GM12878 (cell line): ENCODE results near the gene COL13A1. TPM values are rescaled to one million over a fixed set of nuclear protein-coding genes. Genes with fewer than 3 reads are reported as not detected.

ENCODE experiments used
- ATAC-seq: fragments of 200-7000 bp; cut with Tn5 transposase; 3 replicates; pipeline ENCODE4 v1.9.1; 2020; ENCODE audit warnings: mild to moderate bottlenecking, moderate library complexity
- BruUV-seq: library from RNA; stranded (reverse); fragments of 400-500 nt; replicated peaks from 2 replicates; lab custom pipeline; 2021; lab: Mats Ljungman, UMichigan
- CTCF ChIA-PET: fragments of 300-600 bp; sonication (Branson Sonifier 250); formaldehyde crosslinking; extraction: SDS; loops from one replicate; lab custom pipeline; 2021; ENCODE audit warnings: inconsistent platforms; lab: Yijun Ruan, JAX
- POLR2A ChIA-PET: fragments of 350-600 bp; formaldehyde crosslinking; extraction: SDS; loops from one replicate; lab custom pipeline; 2021; ENCODE audit warnings: inconsistent platforms; lab: Charles Lee
- RAD21 ChIA-PET: fragments of 300-600 bp; sonication (Branson Sonifier 250); formaldehyde crosslinking; loops from one replicate; lab custom pipeline; 2023; ENCODE audit warnings: antibody characterized with exemption; ENCODE audit not compliant: unreplicated experiment; lab: Charles Lee
- SMC1A ChIA-PET: fragments of 300-600 bp; sonication (Branson Sonifier 250); formaldehyde crosslinking; loops from one replicate; lab custom pipeline; 2023; ENCODE audit not compliant: unreplicated experiment, uncharacterized antibody; lab: Charles Lee
- DNase-seq: peaks from one replicate; pipeline ENCODE4 v3.0.0-alpha.2; 2011; ENCODE audit warnings: low read depth, low spot score
- FAIRE-seq: peaks from 3 replicates; lab custom pipeline; 2011; peaks lifted over from hg19 to GRCh38; lab: Jason Lieb, UNC
- H2AFZ ChIP-seq: 2 replicates; pipeline ENCODE4 v1.6.0; 2011; ENCODE audit warnings: low read depth, low read length, control low read depth; ENCODE audit not compliant: control insufficient read depth
- H3K27ac ChIP-seq: 2 replicates; pipeline ENCODE4 v1.5.1; 2011; ENCODE audit warnings: control low read depth; ENCODE audit not compliant: control insufficient read depth, insufficient read depth
- H3K27me3 ChIP-seq, 2 experiments: replicated peaks in 1 of 2; 2 replicates each; pipeline versions ENCODE4 v1.6.0 to v1.6.1; 2011; ENCODE audit warnings: low read length in 1 of 2; ENCODE audit not compliant: control insufficient read depth in 2 of 2, insufficient read depth in 2 of 2
- H3K36me3 ChIP-seq, 2 experiments: 2 replicates each; pipeline ENCODE4 v1.5.1; 2011; ENCODE audit warnings: low read length in 1 of 2; ENCODE audit not compliant: control insufficient read depth in 2 of 2, insufficient read depth in 2 of 2
- H3K4me1 ChIP-seq: 2 replicates; pipeline ENCODE4 v1.6.1; 2011; ENCODE audit warnings: mild to moderate bottlenecking, low read length, moderate library complexity, mixed read lengths; ENCODE audit not compliant: control insufficient read depth, insufficient read depth
- H3K4me2 ChIP-seq: 2 replicates; pipeline ENCODE4 v1.6.0; 2011; ENCODE audit warnings: control low read depth; ENCODE audit not compliant: control insufficient read depth, insufficient read depth
- H3K4me3 ChIP-seq: fragments of 200-600 bp; sonication (generic); 2 replicates; pipeline ENCODE4 v1.5.1; 2016
- H3K79me2 ChIP-seq: 2 replicates; pipeline ENCODE4 v1.6.0; 2011; ENCODE audit warnings: low read length; ENCODE audit not compliant: control insufficient read depth, insufficient read depth
- H3K9ac ChIP-seq: 2 replicates; pipeline ENCODE4 v1.8.0; 2011; ENCODE audit warnings: low read length, control low read depth, mixed read lengths; ENCODE audit not compliant: control insufficient read depth, insufficient read depth
- H3K9me3 ChIP-seq: replicated peaks from 3 replicates; pipeline ENCODE4 v1.5.1; 2011; ENCODE audit warnings: mild to moderate bottlenecking, low read length; ENCODE audit not compliant: control insufficient read depth, insufficient read depth
- H4K20me1 ChIP-seq: 2 replicates; pipeline ENCODE4 v1.6.0; 2011; ENCODE audit not compliant: control insufficient read depth, insufficient read depth
- CTCF ChIP-seq, 3 experiments: IDR thresholded peaks in 2 of 3; conservative IDR thresholded peaks in 1 of 3; 2 replicates each; pipeline ENCODE4 v1.5.1; 2011; ENCODE audit warnings: low read depth in 3 of 3, low read length in 3 of 3, mild to moderate bottlenecking in 3 of 3, control low read depth in 2 of 3, moderate library complexity in 2 of 3, inconsistent platforms in 1 of 3, mixed read lengths in 1 of 3; ENCODE audit not compliant: control insufficient read depth in 2 of 3, insufficient read depth in 1 of 3; ENCODE audit errors: extremely low read depth in 1 of 3
- ESRRA ChIP-seq: IDR thresholded peaks from 2 replicates; pipeline ENCODE4 v1.6.1; 2012; ENCODE audit warnings: mild to moderate bottlenecking, low read length, improper control_type of control experiment
- HCFC1 ChIP-seq: fragments of 150-350 bp; IDR thresholded peaks from 2 replicates; pipeline ENCODE4 v1.6.1; 2014; ENCODE audit warnings: low read length
- HDAC6 ChIP-seq: fragments of 200-600 bp; sonication (generic); IDR thresholded peaks from one replicate; pipeline ENCODE4 v1.8.0; 2017; ENCODE audit warnings: antibody characterized with exemption; ENCODE audit not compliant: unreplicated experiment
- POLR2A ChIP-seq: IDR thresholded peaks from 2 replicates; pipeline ENCODE4 v1.6.1; 2011; ENCODE audit warnings: low read depth, mild to moderate bottlenecking, low read length
- RCOR1 ChIP-seq: conservative IDR thresholded peaks from 2 replicates; pipeline ENCODE4 v1.6.1; 2012; ENCODE audit warnings: low read depth, low read length, improper control_type of control experiment
- ZBED1 ChIP-seq: IDR thresholded peaks from 2 replicates; pipeline ENCODE4 v1.6.1; 2016; ENCODE audit warnings: borderline replicate concordance
- ZBTB33 ChIP-seq: fragments of 450-650 bp; IDR thresholded peaks from 2 replicates; pipeline ENCODE4 v1.6.1; 2017; ENCODE audit warnings: mild to moderate bottlenecking
- ZNF687 ChIP-seq: fragments of 450-650 bp; IDR thresholded peaks from 2 replicates; pipeline ENCODE4 v1.6.1; 2017; ENCODE audit warnings: mild to moderate bottlenecking, moderate library complexity
- WGBS: methylation state at CpG from one replicate; pipeline ENCODE4 v1.1.6; 2016; ENCODE audit warnings: low lambda C conversion rate; ENCODE audit not compliant: insufficient replicate concordance, insufficient coverage; ENCODE audit errors: missing lambda C conversion rate; 5-methylcytosine and 5-hydroxymethylcytosine counted together
- in situ Hi-C: fragments of 300-500 bp; cut with MboI; formaldehyde crosslinking; loops from 9 replicates; pipeline ENCODE4 v1.14.3; 2018; ENCODE audit warnings: mixed read lengths
- intact Hi-C: fragments of 100-400 bp; cut with micrococcal nuclease; formaldehyde crosslinking; loops from one replicate; pipeline ENCODE4 v1.14.2; 2022; ENCODE audit not compliant: unreplicated experiment
- polyA plus RNA-seq, 11 experiments: library from polyadenylated mRNA; depleted of rRNA in 4 of 11; unstranded in 6 of 11; stranded (reverse) in 5 of 11; fragments of >200 nt; fragmentation: Nextera tagmentation in 4 of 11; fragmentation: Illumina TruSeq in 1 of 11; extraction: Ambion mirVana in 4 of 11; extraction: Trizol in 1 of 11; gene quantifications; 1 replicate in 1 of 11; 2 replicates in 10 of 11; pipeline versions ENCODE4 v1.2.1 to v1.2.3, GENCODE V29; 2011 to 2016; ENCODE audit warnings: inconsistent platforms in 2 of 11, missing spikeins in 2 of 11, low read depth in 1 of 11
- total RNA-seq, 4 experiments: library from RNA; depleted of rRNA in 3 of 4; stranded (reverse); fragments of >200 nt in 3 of 4; fragmentation: Illumina TruSeq in 1 of 4; extraction: Trizol in 1 of 4; gene quantifications; 2 replicates each; pipeline versions ENCODE4 v1.2.1 to v1.2.3, GENCODE V29; 2013 to 2021

COL13A1 gene
- total and polyA plus RNA-seq, 10 of the 15 experiments (the other 5 are each of a cell fraction or from before 2014, with no cell fraction given) = 0.03 to 0.15 (median 0.05) TPM; not detected in 7

GRCh38 chr10:69789164-69789576 is 12.5 kb upstream of the COL13A1 start:
- in situ Hi-C loops (no loop called here), intact Hi-C loops (no loop called here)
- Histone ChIP-seq H3K9me3 (no peaks in the 10 kb centered on the region), H3K4me1 (no peaks in the 10 kb centered on the region), H3K4me2 (no peak overlapping the region), H3K79me2 (no peaks in the 10 kb centered on the region), H3K4me3 (no peak overlapping the region), H3K9ac (no peak overlapping the region), H3K27ac (no peak overlapping the region), H4K20me1 (no peaks in the 10 kb centered on the region), H3K36me3 (no peaks in the 10 kb centered on the region), H3K27me3 (peaks cover 0 to 1% of the 10 kb centered on the region in 2 experiments; a peak in 2 of 4 replicates), H2AFZ (no peak overlapping the region)
- TF ChIP-seq RCOR1 (no peak), CTCF (IDR thresholded peaks at IDR 0.05 in 2 of 3, conservative IDR thresholded peaks at IDR 0.05 in 1 of 3; ENCODE audit: control insufficient read depth in 2 of 3, extremely low read depth in 1 of 3, insufficient read depth in 1 of 3, low read depth in 3 of 3, low read length in 3 of 3) (peak; percentile 15 to 53 (median 46); a peak in 5 of 6 replicates)
- ChIA-PET CTCF (interaction anchor here (0.8 to 1.3 kb wide), 6 partner anchors 10 to 357 kb away, joined by 3 to 6 read pairs (median 3); partner anchors contain the start of gene TYSND1), SMC1A (interaction anchor here (0.6 kb wide), 2 partner anchors 27 to 1502 kb away, joined by 3 read pairs; no protein-coding TSS in a partner anchor), POLR2A (interaction anchor here (0.6 kb wide), 1 partner anchor 125 kb away, joined by 5 read pairs; no protein-coding TSS in a partner anchor), RAD21 (no interaction called here)
- WGBS = 50% methylated on average over 4 of the region's 4 CpGs
- ATAC-seq (no peak), DNase-seq (no peak), FAIRE-seq (no peak)
- no TSS peak for BruUV-seq

GRCh38 chr10:69791812-69792211 is 9.9 kb upstream of the COL13A1 start:
- no TSS peak for BruUV-seq
- H3K27me3 ChIP-seq = no peaks in the 10 kb centered on the region; a peak in 1 of 4 replicates
- FAIRE-seq = no peak
- no peak overlapping the region for H3K9ac ChIP-seq
- no peak overlapping the region for H2AFZ ChIP-seq
- WGBS = 62% methylated on average over 5 of the region's 5 CpGs
- no peaks in the 10 kb centered on the region for H3K36me3 ChIP-seq
- POLR2A ChIA-PET = no interaction called here
- H3K9me3 ChIP-seq = no peaks in the 10 kb centered on the region; the same call in 2 of the 3 replicates
- intact Hi-C loops (no loop called here), in situ Hi-C loops (no loop called here)
- no peak overlapping the region for H3K4me3 ChIP-seq
- CTCF ChIA-PET = no interaction called here
- SMC1A ChIA-PET = no interaction called here
- H3K79me2 ChIP-seq = no peaks in the 10 kb centered on the region
- no peaks in the 10 kb centered on the region for H3K4me1 ChIP-seq
- no peak for ATAC-seq
- no peak overlapping the region for H3K4me2 ChIP-seq
- RAD21 ChIA-PET = no interaction called here
- no peak overlapping the region for H3K27ac ChIP-seq
- DNase-seq = no peak
- H4K20me1 ChIP-seq = no peaks in the 10 kb centered on the region
- no peak for TF ChIP-seq ZBTB33
- TF ChIP-seq HCFC1 = no peak
- TF ChIP-seq ZNF687 = no peak
- no peak for TF ChIP-seq ESRRA
- no peak for TF ChIP-seq ZBED1
- TF ChIP-seq HDAC6 = no peak
- no peak for TF ChIP-seq POLR2A
